GM12878 (cell line): ENCODE data around the gene ENTPD5. TPM values are rescaled to one million over a fixed set of nuclear protein-coding genes. Genes with fewer than 3 reads are reported as not detected.

Experiments
- ATAC-seq: fragments of 200-7000 bp; cut with Tn5 transposase; 3 replicates; pipeline ENCODE4 v1.9.1; 2020; ENCODE audit warnings: mild to moderate bottlenecking, moderate library complexity
- BruUV-seq: library from RNA; stranded (reverse); fragments of 400-500 nt; replicated peaks from 2 replicates; lab custom pipeline; 2021; lab: Mats Ljungman, UMichigan
- CTCF ChIA-PET: fragments of 300-600 bp; sonication (Branson Sonifier 250); formaldehyde crosslinking; extraction: SDS; loops from one replicate; lab custom pipeline; 2021; ENCODE audit warnings: inconsistent platforms; lab: Yijun Ruan, JAX
- POLR2A ChIA-PET: fragments of 350-600 bp; formaldehyde crosslinking; extraction: SDS; loops from one replicate; lab custom pipeline; 2021; ENCODE audit warnings: inconsistent platforms; lab: Charles Lee
- RAD21 ChIA-PET: fragments of 300-600 bp; sonication (Branson Sonifier 250); formaldehyde crosslinking; loops from one replicate; lab custom pipeline; 2023; ENCODE audit warnings: antibody characterized with exemption; ENCODE audit not compliant: unreplicated experiment; lab: Charles Lee
- SMC1A ChIA-PET: fragments of 300-600 bp; sonication (Branson Sonifier 250); formaldehyde crosslinking; loops from one replicate; lab custom pipeline; 2023; ENCODE audit not compliant: unreplicated experiment, uncharacterized antibody; lab: Charles Lee
- DNase-seq: peaks from one replicate; pipeline ENCODE4 v3.0.0-alpha.2; 2011; ENCODE audit warnings: low read depth, low spot score
- FAIRE-seq: peaks from 3 replicates; lab custom pipeline; 2011; peaks lifted over from hg19 to GRCh38; lab: Jason Lieb, UNC
- H2AFZ ChIP-seq: 2 replicates; pipeline ENCODE4 v1.6.0; 2011; ENCODE audit warnings: low read depth, low read length, control low read depth; ENCODE audit not compliant: control insufficient read depth
- H3K27ac ChIP-seq: 2 replicates; pipeline ENCODE4 v1.5.1; 2011; ENCODE audit warnings: control low read depth; ENCODE audit not compliant: control insufficient read depth, insufficient read depth
- H3K27me3 ChIP-seq, 2 experiments: replicated peaks in 1 of 2; 2 replicates each; pipeline versions ENCODE4 v1.6.0 to v1.6.1; 2011; ENCODE audit warnings: low read length in 1 of 2; ENCODE audit not compliant: control insufficient read depth in 2 of 2, insufficient read depth in 2 of 2
- H3K36me3 ChIP-seq, 2 experiments: 2 replicates each; pipeline ENCODE4 v1.5.1; 2011; ENCODE audit warnings: low read length in 1 of 2; ENCODE audit not compliant: control insufficient read depth in 2 of 2, insufficient read depth in 2 of 2
- H3K4me1 ChIP-seq: 2 replicates; pipeline ENCODE4 v1.6.1; 2011; ENCODE audit warnings: mild to moderate bottlenecking, low read length, moderate library complexity, mixed read lengths; ENCODE audit not compliant: control insufficient read depth, insufficient read depth
- H3K4me2 ChIP-seq: 2 replicates; pipeline ENCODE4 v1.6.0; 2011; ENCODE audit warnings: control low read depth; ENCODE audit not compliant: control insufficient read depth, insufficient read depth
- H3K4me3 ChIP-seq: fragments of 200-600 bp; sonication (generic); 2 replicates; pipeline ENCODE4 v1.5.1; 2016
- H3K79me2 ChIP-seq: 2 replicates; pipeline ENCODE4 v1.6.0; 2011; ENCODE audit warnings: low read length; ENCODE audit not compliant: control insufficient read depth, insufficient read depth
- H3K9ac ChIP-seq: 2 replicates; pipeline ENCODE4 v1.8.0; 2011; ENCODE audit warnings: low read length, control low read depth, mixed read lengths; ENCODE audit not compliant: control insufficient read depth, insufficient read depth
- H3K9me3 ChIP-seq: replicated peaks from 3 replicates; pipeline ENCODE4 v1.5.1; 2011; ENCODE audit warnings: mild to moderate bottlenecking, low read length; ENCODE audit not compliant: control insufficient read depth, insufficient read depth
- H4K20me1 ChIP-seq: 2 replicates; pipeline ENCODE4 v1.6.0; 2011; ENCODE audit not compliant: control insufficient read depth, insufficient read depth
- CHD4 ChIP-seq: fragments of 200-600 bp; sonication (generic); IDR thresholded peaks from 2 replicates; pipeline ENCODE4 v1.6.1; 2016; ENCODE audit warnings: mild to moderate bottlenecking
- HDGF ChIP-seq: fragments of 450-650 bp; IDR thresholded peaks from 2 replicates; pipeline ENCODE4 v1.6.1; 2016; ENCODE audit warnings: antibody characterized with exemption
- NKRF ChIP-seq: fragments of 450-650 bp; conservative IDR thresholded peaks from 2 replicates; pipeline ENCODE4 v1.6.1; 2017; ENCODE audit warnings: mild to moderate bottlenecking, moderate library complexity
- SMAD5 ChIP-seq: IDR thresholded peaks from 2 replicates; pipeline ENCODE4 v1.6.1; 2016; ENCODE audit warnings: antibody characterized with exemption, low read depth
- TAF1 ChIP-seq: IDR thresholded peaks from 2 replicates; pipeline ENCODE4 v1.6.1; 2011; ENCODE audit warnings: mild to moderate bottlenecking, low read depth, low read length, borderline replicate concordance
- ZNF384 ChIP-seq: IDR thresholded peaks from 2 replicates; pipeline ENCODE4 v1.6.1; 2012; ENCODE audit warnings: low read depth, mild to moderate bottlenecking, low read length, improper control_type of control experiment, borderline replicate concordance
- ZSCAN29 ChIP-seq: fragments of 450-650 bp; IDR thresholded peaks from 2 replicates; pipeline ENCODE4 v1.6.1; 2017; ENCODE audit warnings: mild to moderate bottlenecking, moderate library complexity
- WGBS: methylation state at CpG from one replicate; pipeline ENCODE4 v1.1.6; 2016; ENCODE audit warnings: low lambda C conversion rate; ENCODE audit not compliant: insufficient replicate concordance, insufficient coverage; ENCODE audit errors: missing lambda C conversion rate; 5-methylcytosine and 5-hydroxymethylcytosine counted together
- in situ Hi-C: fragments of 300-500 bp; cut with MboI; formaldehyde crosslinking; loops from 9 replicates; pipeline ENCODE4 v1.14.3; 2018; ENCODE audit warnings: mixed read lengths
- intact Hi-C: fragments of 100-400 bp; cut with micrococcal nuclease; formaldehyde crosslinking; loops from one replicate; pipeline ENCODE4 v1.14.2; 2022; ENCODE audit not compliant: unreplicated experiment
- polyA plus RNA-seq, 11 experiments: library from polyadenylated mRNA; depleted of rRNA in 4 of 11; unstranded in 6 of 11; stranded (reverse) in 5 of 11; fragments of >200 nt; fragmentation: Nextera tagmentation in 4 of 11; fragmentation: Illumina TruSeq in 1 of 11; extraction: Ambion mirVana in 4 of 11; extraction: Trizol in 1 of 11; gene quantifications; 1 replicate in 1 of 11; 2 replicates in 10 of 11; pipeline versions ENCODE4 v1.2.1 to v1.2.3, GENCODE V29; 2011 to 2016; ENCODE audit warnings: inconsistent platforms in 2 of 11, missing spikeins in 2 of 11, low read depth in 1 of 11
- total RNA-seq, 4 experiments: library from RNA; depleted of rRNA in 3 of 4; stranded (reverse); fragments of >200 nt in 3 of 4; fragmentation: Illumina TruSeq in 1 of 4; extraction: Trizol in 1 of 4; gene quantifications; 2 replicates each; pipeline versions ENCODE4 v1.2.1 to v1.2.3, GENCODE V29; 2013 to 2021

The ENTPD5 gene
- total and polyA plus RNA-seq, 10 of the 15 experiments (the other 5 are each of a cell fraction or from before 2014, with no cell fraction given), result 2.4 to 9.9 (median 7.6) TPM

GRCh38 chr14:73988065-73988464 is 31.0 kb downstream of the ENTPD5 start:
- BruUV-seq, result no TSS peak
- POLR2A ChIA-PET, result interaction anchor here (0.6 kb wide), 1 partner anchor 191 kb away, joined by 5 read pairs; no protein-coding TSS in a partner anchor

More at GRCh38 chr14:73988065-73988464, 31.0 kb downstream of the ENTPD5 start:
- Histone ChIP-seq H3K27ac (no peak overlapping the region), H3K4me3 (no peak overlapping the region), H3K4me1 (no peaks in the 10 kb centered on the region), H3K9ac (no peak overlapping the region), H3K36me3 (peaks cover 0 to 7% of the 10 kb centered on the region in 2 experiments; a peak in 2 of 4 replicates), H3K79me2 (no peaks in the 10 kb centered on the region), H3K27me3 (no peaks in the 10 kb centered on the region), H3K9me3 (no peaks in the 10 kb centered on the region), H2AFZ (no peak overlapping the region), H3K4me2 (no peak overlapping the region), H4K20me1 (no peaks in the 10 kb centered on the region)
- 100% methylated on average over 3 of the region's 3 CpGs for whole genome bisulfite sequencing
- no peak for DNase-seq
- no peak for ATAC-seq
- intact Hi-C loops (no loop called here), in situ Hi-C loops (no loop called here)
- RAD21 ChIA-PET, result no interaction called here
- FAIRE-seq, result no peak
- CTCF ChIA-PET, result no interaction called here
- SMC1A ChIA-PET, result interaction anchor here (1.0 to 1.4 kb wide), 2 partner anchors 14 to 944 kb away, joined by 4 to 5 read pairs; no protein-coding TSS in a partner anchor
- TF ChIP-seq NKRF (no peak), HDGF (no peak), SMAD5 (no peak), TAF1 (no peak), ZSCAN29 (no peak), CHD4 (no peak), ZNF384 (no peak)
